GM12874 (cell line): ENCODE data around the gene POLR2J.

Source experiments
- CTCF ChIP-seq: IDR thresholded peaks from 2 replicates; pipeline ENCODE4 v1.5.1; 2011; ENCODE audit warnings: low read depth, mild to moderate bottlenecking, control low read depth, low read length, moderate library complexity; ENCODE audit not compliant: insufficient read depth

The POLR2J gene

DNA sequence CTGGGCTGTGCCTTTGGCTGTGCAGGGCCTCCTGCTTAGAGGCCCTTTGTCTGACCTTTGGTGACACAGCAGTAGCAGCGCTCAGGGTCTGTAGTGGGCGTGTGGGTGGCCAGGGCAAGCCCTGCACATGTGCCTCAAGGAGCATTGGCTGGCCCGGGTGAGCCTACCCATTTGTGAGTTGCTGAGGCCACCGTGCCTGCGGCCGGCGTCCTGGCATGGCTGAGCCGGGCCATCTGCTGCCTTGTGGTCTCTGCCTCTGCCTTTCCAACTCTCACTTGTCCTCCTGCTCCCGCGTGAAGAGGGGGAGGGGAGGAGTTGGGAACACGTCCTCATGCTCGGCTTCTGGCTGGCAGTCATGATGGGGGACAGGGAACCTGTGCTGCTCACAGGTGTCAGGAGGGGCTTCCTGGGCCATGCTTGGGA, 54.6 kb downstream of the POLR2J start:
- no peak for TF ChIP-seq CTCF
